ENCODE data around the gene SLC16A7.

Gene SLC16A7

GRCh38 chr12:59578254-59578653 lies 17.6 kb upstream of the SLC16A7 start:
- DNase-seq (ENCODE audit: low read depth, low spot score) = no peak
- ChIA-PET CTCF (no interaction called here), POLR2A (no interaction called here)
- no peak for TF ChIP-seq CTCF (IDR thresholded peaks at IDR 0.05; ENCODE audit: insufficient read depth, low read length, missing control alignments)
- H3K4me3 ChIP-seq (ENCODE audit: low read depth, low read length) = no peak overlapping the region

- DNase-seq (ENCODE audit: low read depth, low spot score) = no peak
- no peak overlapping the region for H3K4me3 ChIP-seq (ENCODE audit: low read depth, low read length)
- CTCF ChIA-PET = no interaction called here
- POLR2A ChIA-PET = no interaction called here
- TF ChIP-seq CTCF (IDR thresholded peaks at IDR 0.05; ENCODE audit: insufficient read depth, low read length, missing control alignments) = no peak
Measured at GRCh38 chr12:59579631-59580030, 16.2 kb upstream of the SLC16A7 start.

GRCh38 chr12:59580050-59580449 lies 15.8 kb upstream of the SLC16A7 start:
- TF ChIP-seq CTCF (IDR thresholded peaks at IDR 0.05; ENCODE audit: insufficient read depth, low read length, missing control alignments) = no peak
- H3K4me3 ChIP-seq (ENCODE audit: low read depth, low read length) = no peak overlapping the region
- ChIA-PET CTCF (no interaction called here), POLR2A (no interaction called here)
- DNase-seq (ENCODE audit: low read depth, low spot score) = no peak

- DNase-seq (ENCODE audit: low read depth, low spot score) = no peak
Measured at GRCh38 chr12:59583003-59583712, 12.7 kb upstream of the SLC16A7 start.

GRCh38 chr12:59587710-59588109 lies 8.1 kb upstream of the SLC16A7 start:
- POLR2A ChIA-PET = no interaction called here

More at GRCh38 chr12:59583003-59583712, 12.7 kb upstream of the SLC16A7 start:
- POLR2A ChIA-PET = no interaction called here
- CTCF ChIA-PET = no interaction called here
- no peak overlapping the region for H3K4me3 ChIP-seq (ENCODE audit: low read depth, low read length)
- TF ChIP-seq CTCF (IDR thresholded peaks at IDR 0.05; ENCODE audit: insufficient read depth, low read length, missing control alignments) = no peak

GRCh38 chr12:59593761-59594160 lies 2.1 kb upstream of the SLC16A7 start:
- no peak for TF ChIP-seq CTCF (IDR thresholded peaks at IDR 0.05; ENCODE audit: insufficient read depth, low read length, missing control alignments)
- no peak overlapping the region for H3K4me3 ChIP-seq (ENCODE audit: low read depth, low read length)
- ChIA-PET CTCF (interaction anchor here (1.2 kb wide), 1 partner anchor 9 kb away, joined by 3 read pairs; no protein-coding TSS in a partner anchor), POLR2A (no interaction called here)
- no peak for DNase-seq (ENCODE audit: low read depth, low spot score)

More at GRCh38 chr12:59587710-59588109, 8.1 kb upstream of the SLC16A7 start:
- DNase-seq (ENCODE audit: low read depth, low spot score) = no peak
- no peak for TF ChIP-seq CTCF (IDR thresholded peaks at IDR 0.05; ENCODE audit: insufficient read depth, low read length, missing control alignments)
- CTCF ChIA-PET = no interaction called here
- no peak overlapping the region for H3K4me3 ChIP-seq (ENCODE audit: low read depth, low read length)

All from AG04449 (cell line).